Gastrocnemius medialis (tissue), 4 donors: ENCODE results near the gene CCDC182. TPM values are rescaled to one million over a fixed set of nuclear protein-coding genes. Genes with fewer than 3 reads are reported as not detected.

Experiments
- ATAC-seq, 2 donors: fragments of 150-250 bp; one replicate each; pipeline ENCODE4 v1.9.1; 2016
- DNase-seq, 2 donors: peaks; one replicate each; pipeline ENCODE4 v3.0.0-alpha.2; 2019
- H3K27ac ChIP-seq, 4 donors: fragments of 200-600 bp; sonication (generic); 1 replicate in 1 of 4; 2 replicates in 3 of 4; pipeline ENCODE4 v1.5.1; 2016 to 2018; ENCODE audit warnings: mild to moderate bottlenecking in 2 of 4, moderate library complexity in 1 of 4
- H3K27me3 ChIP-seq, 3 donors: fragments of 200-600 bp; sonication (generic) in 2 of 3; 1 replicate in 1 of 3; 2 replicates in 2 of 3; pipeline versions ENCODE4 v1.5.1 to v1.6.0; 2016 to 2019; ENCODE audit warnings: mild to moderate bottlenecking in 1 of 3, moderate library complexity in 1 of 3
- H3K36me3 ChIP-seq, 2 donors: fragments of 200-600 bp; sonication (generic) in 1 of 2; one replicate each; pipeline ENCODE4 v1.5.1; 2017 to 2018
- H3K4me1 ChIP-seq, 2 donors: fragments of 200-600 bp; sonication (generic) in 1 of 2; one replicate each; pipeline ENCODE4 v1.5.1; 2016 to 2017; ENCODE audit warnings: mild to moderate bottlenecking in 2 of 2
- H3K4me3 ChIP-seq, 4 donors: fragments of 200-600 bp; sonication (generic) in 3 of 4; 1 replicate in 1 of 4; 2 replicates in 3 of 4; pipeline ENCODE4 v1.5.1; 2016 to 2019; ENCODE audit warnings: mild to moderate bottlenecking in 2 of 4
- H3K9me3 ChIP-seq, 3 donors: fragments of 200-600 bp; sonication (generic) in 2 of 3; 1 replicate in 1 of 3; 2 replicates in 2 of 3; pipeline ENCODE4 v1.5.1; 2016 to 2019
- CTCF ChIP-seq, 5 experiments: fragments of 450-650 bp in 3 of 5; fragments of 200-600 bp in 2 of 5; sonication (generic) in 2 of 5; IDR thresholded peaks in 4 of 5; conservative IDR thresholded peaks in 1 of 5; 1 replicate in 4 of 5; 2 replicates in 1 of 5; pipeline ENCODE4 v1.5.1; 2016 to 2019; ENCODE audit warnings: antibody characterized with exemption in 5 of 5, mild to moderate bottlenecking in 3 of 5, moderate library complexity in 3 of 5
- POLR2A ChIP-seq, 2 donors: fragments of 450-650 bp; IDR thresholded peaks; one replicate each; pipeline ENCODE4 v1.6.1; 2017; ENCODE audit warnings: antibody characterized with exemption in 2 of 2, mild to moderate bottlenecking in 2 of 2, moderate library complexity in 2 of 2
- in situ Hi-C, 4 donors: fragments of 200-750 bp; cut with MboI; loops; one replicate each; pipeline versions ENCODE4 v1.15.0 to v1.8.0; 2017; ENCODE audit warnings: low sequenced_read_pairs in 4 of 4
- intact Hi-C: fragments of 100-400 bp; cut with DNase I; formaldehyde crosslinking; loops from one replicate; pipeline ENCODE4 v1.15.1; 2023; ENCODE audit warnings: low total_unique reads
- total RNA-seq, 4 donors: library from RNA; depleted of rRNA; stranded (reverse); fragments of >200 nt; gene quantifications; one replicate each; pipeline versions ENCODE4 v1.1.0 to v1.2.3, GENCODE V29; 2016

Gene CCDC182
- total RNA-seq, 4 donors from 2014 or later, result not detected

- Histone ChIP-seq H3K36me3 (no peaks in the 10 kb centered on the region), H3K27ac (no peak overlapping the region), H3K4me1 (no peaks in the 10 kb centered on the region), H3K9me3 (no peaks in the 10 kb centered on the region), H3K4me3 (no peak overlapping the region), H3K27me3 (no peaks in the 10 kb centered on the region)
- DNase-seq, result no peak
- intact Hi-C loops, result no loop called here
- TF ChIP-seq CTCF (IDR thresholded peaks at IDR 0.05 in 4 of 5, conservative IDR thresholded peaks at IDR 0.05 in 1 of 5), result no peak
- TF ChIP-seq POLR2A (IDR thresholded peaks at IDR 0.05), result no peak
- no peak for ATAC-seq
- in situ Hi-C loops, result no loop called here
Observed at GRCh38 chr17:57714665-57715180, 30.4 kb downstream of the CCDC182 start.

GRCh38 chr17:57713140-57713539 is 32.0 kb downstream of the CCDC182 start:
- in situ Hi-C loops, result no loop called here
- Histone ChIP-seq H3K4me3 (no peak overlapping the region), H3K36me3 (no peaks in the 10 kb centered on the region), H3K4me1 (peaks cover 3 to 4% of the 10 kb centered on the region in 2 donors), H3K27me3 (no peaks in the 10 kb centered on the region), H3K9me3 (no peaks in the 10 kb centered on the region), H3K27ac (no peak overlapping the region)
- TF ChIP-seq POLR2A (IDR thresholded peaks at IDR 0.05) (no peak), CTCF (IDR thresholded peaks at IDR 0.05 in 4 of 5, conservative IDR thresholded peaks at IDR 0.05 in 1 of 5) (no peak)
- intact Hi-C loops, result no loop called here
- ATAC-seq (no peak), DNase-seq (no peak)

- no peak for TF ChIP-seq CTCF (IDR thresholded peaks at IDR 0.05 in 4 of 5, conservative IDR thresholded peaks at IDR 0.05 in 1 of 5)
- TF ChIP-seq POLR2A (IDR thresholded peaks at IDR 0.05), result no peak
- DNase-seq (no peak), ATAC-seq (peak; percentile 22 to 28)
- Histone ChIP-seq H3K27me3 (no peaks in the 10 kb centered on the region), H3K9me3 (no peaks in the 10 kb centered on the region), H3K4me1 (peaks cover 12% of the 10 kb centered on the region in 2 donors), H3K27ac (peak overlapping the region; percentile 9 to 63 (median 48)), H3K36me3 (no peaks in the 10 kb centered on the region), H3K4me3 (no peak overlapping the region)
- intact Hi-C loops, result no loop called here
- in situ Hi-C loops, result no loop called here
Observed at GRCh38 chr17:57708410-57708809, 36.7 kb downstream of the CCDC182 start.

- no peaks in the 10 kb centered on the region for H3K27me3 ChIP-seq
- peak overlapping the region in 1 of 4 donors; percentile 12 for H3K4me3 ChIP-seq
- H3K36me3 ChIP-seq, result no peaks in the 10 kb centered on the region
- intact Hi-C loops, result no loop called here
- H3K9me3 ChIP-seq, result no peaks in the 10 kb centered on the region
- no peak for TF ChIP-seq CTCF (IDR thresholded peaks at IDR 0.05 in 4 of 5, conservative IDR thresholded peaks at IDR 0.05 in 1 of 5)
- H3K4me1 ChIP-seq, result peaks cover 12% of the 10 kb centered on the region in 2 donors
- DNase-seq, result peak; percentile 14 to 42
- peak; percentile 74 to 92 for ATAC-seq
- H3K27ac ChIP-seq, result peak overlapping the region; percentile 9 to 63 (median 48)
- in situ Hi-C loops, result no loop called here
Observed at GRCh38 chr17:57707892-57708291, 37.2 kb downstream of the CCDC182 start.

GRCh38 chr17:57706761-57707160 is 38.3 kb downstream of the CCDC182 start:
- H3K4me1 ChIP-seq, result peaks cover 12% of the 10 kb centered on the region in 2 donors
- DNase-seq, result no peak
- H3K27me3 ChIP-seq, result no peaks in the 10 kb centered on the region
- intact Hi-C loops, result no loop called here
- H3K27ac ChIP-seq, result no peak overlapping the region
- H3K9me3 ChIP-seq, result no peaks in the 10 kb centered on the region
- ATAC-seq, result no peak
- no peak for TF ChIP-seq CTCF (IDR thresholded peaks at IDR 0.05 in 4 of 5, conservative IDR thresholded peaks at IDR 0.05 in 1 of 5)
- no peak for TF ChIP-seq POLR2A (IDR thresholded peaks at IDR 0.05)
- no peaks in the 10 kb centered on the region for H3K36me3 ChIP-seq
- H3K4me3 ChIP-seq, result no peak overlapping the region
- in situ Hi-C loops, result no loop called here
